OCI-M1 (cell line): ENCODE data around the gene TXNL1.

Source experiments
- DNase-seq: peaks from one replicate; lab custom pipeline; 2025; lab: John Stamatoyannopoulos, UW

TXNL1 gene

GRCh38 chr18:56569416-56569815, 69.0 kb downstream of the TXNL1 start:
- DNase-seq: peak; percentile 10

GRCh38 chr18:56568986-56569385, 69.4 kb downstream of the TXNL1 start:
- DNase-seq: no peak

- no peak for DNase-seq
These were observed 72.6 kb downstream of the TXNL1 start for GRCh38 chr18:56565551-56566345.

- no peak for DNase-seq
These were observed 73.3 kb downstream of the TXNL1 start for GRCh38 chr18:56565046-56565445.

- peak; percentile 49 for DNase-seq
These were observed 74.8 kb downstream of the TXNL1 start for GRCh38 chr18:56563568-56563967.

- DNase-seq: no peak
These were observed 75.9 kb downstream of the TXNL1 start for GRCh38 chr18:56562479-56562878.

GRCh38 chr18:56560992-56561391, 77.4 kb downstream of the TXNL1 start:
- DNase-seq: peak; percentile 6

GRCh38 chr18:56559044-56559443, 79.3 kb downstream of the TXNL1 start:
- DNase-seq: no peak

GRCh38 chr18:56556907-56557306, 81.5 kb downstream of the TXNL1 start:
- DNase-seq: no peak

- no peak for DNase-seq
These were observed 88.3 kb downstream of the TXNL1 start for GRCh38 chr18:56550121-56550520.
